Lower lobe of right lung (tissue), 2 donors: Measurements from ENCODE around the gene PAH. TPM values are rescaled to one million over a fixed set of nuclear protein-coding genes. Genes with fewer than 3 reads are reported as not detected.
"Not testable (repeated sequence)": the region's sequence is repeated elsewhere in the genome, so short reads cannot be mapped to it uniquely, and the experiment has no call there.

Experiments
- ATAC-seq, 2 donors: fragments of 200-7000 bp; cut with Tn5 transposase; one replicate each; pipeline ENCODE4 v1.9.1; 2020 to 2022; ENCODE audit warnings: mild to moderate bottlenecking in 2 of 2, moderate library complexity in 2 of 2
- DNase-seq: peaks from one replicate; pipeline ENCODE4 v3.0.0-alpha.2; 2020
- H3K27ac ChIP-seq: fragments of 200-600 bp; one replicate; pipeline ENCODE4 v1.8.0; 2022
- H3K27me3 ChIP-seq: fragments of 200-600 bp; one replicate; pipeline ENCODE4 v1.8.0; 2022; ENCODE audit warnings: low read depth
- H3K36me3 ChIP-seq: fragments of 200-600 bp; one replicate; pipeline ENCODE4 v1.8.0; 2022; ENCODE audit warnings: mild to moderate bottlenecking
- H3K4me1 ChIP-seq: fragments of 200-600 bp; one replicate; pipeline ENCODE4 v1.8.0; 2022
- H3K4me3 ChIP-seq: fragments of 200-600 bp; one replicate; pipeline ENCODE4 v1.8.0; 2022; ENCODE audit warnings: mild to moderate bottlenecking
- H3K9me3 ChIP-seq: fragments of 200-600 bp; one replicate; pipeline ENCODE4 v1.8.0; 2022
- CTCF ChIP-seq: fragments of 200-600 bp; IDR thresholded peaks from one replicate; pipeline ENCODE4 v1.8.0; 2022; ENCODE audit warnings: antibody characterized with exemption, mild to moderate bottlenecking
- intact Hi-C: fragments of 100-400 bp; cut with DNase I; formaldehyde crosslinking; loops from one replicate; pipeline ENCODE4 v1.11.0; 2022
- total RNA-seq: library from RNA; stranded (reverse); fragmentation: NEBNext Ultra II Directional; extraction: Animal tissue kit (Norgen Biotek cat#: 25700); gene quantifications from one replicate; pipeline ENCODE4 v1.2.1, GENCODE V29; 2021
- donor health status: DM: no; HTN: yes; CAD: no; lungs with severe emphysema.

Gene PAH
- total RNA-seq, 1 donor from 2014 or later: not detected

GRCh38 chr12:102849722-102850447 lies 67.2 kb downstream of the PAH start:
- Histone ChIP-seq H3K27me3 (no peaks in the 10 kb centered on the region), H3K4me3 (no peak overlapping the region), H3K4me1 (no peaks in the 10 kb centered on the region), H3K27ac (no peak overlapping the region), H3K36me3 (no peaks in the 10 kb centered on the region), H3K9me3 (no peaks in the 10 kb centered on the region)
- intact Hi-C loops: no loop called here
- TF ChIP-seq CTCF: no peak
- no peak for ATAC-seq
- DNase-seq: no peak

- intact Hi-C loops: no loop called here
- Histone ChIP-seq H3K9me3 (no peaks in the 10 kb centered on the region), H3K36me3 (no peaks in the 10 kb centered on the region), H3K27me3 (no peaks in the 10 kb centered on the region), H3K4me3 (no peak overlapping the region), H3K27ac (no peak overlapping the region), H3K4me1 (no peaks in the 10 kb centered on the region)
- no peak for ATAC-seq
- TF ChIP-seq CTCF: no peak
- no peak for DNase-seq
Measured at GRCh38 chr12:102848832-102849231, 68.2 kb downstream of the PAH start.

- no peak for TF ChIP-seq CTCF
- no peaks in the 10 kb centered on the region for H3K27me3 ChIP-seq
- intact Hi-C loops: no loop called here
- no peaks in the 10 kb centered on the region for H3K9me3 ChIP-seq
- ATAC-seq: no peak
- no peaks in the 10 kb centered on the region for H3K4me1 ChIP-seq
- H3K36me3 ChIP-seq: no peaks in the 10 kb centered on the region
- no peak overlapping the region for H3K27ac ChIP-seq
- H3K4me3 ChIP-seq: no peak overlapping the region
- DNase-seq: no peak
Measured at GRCh38 chr12:102847131-102847530, 69.9 kb downstream of the PAH start.

DNA sequence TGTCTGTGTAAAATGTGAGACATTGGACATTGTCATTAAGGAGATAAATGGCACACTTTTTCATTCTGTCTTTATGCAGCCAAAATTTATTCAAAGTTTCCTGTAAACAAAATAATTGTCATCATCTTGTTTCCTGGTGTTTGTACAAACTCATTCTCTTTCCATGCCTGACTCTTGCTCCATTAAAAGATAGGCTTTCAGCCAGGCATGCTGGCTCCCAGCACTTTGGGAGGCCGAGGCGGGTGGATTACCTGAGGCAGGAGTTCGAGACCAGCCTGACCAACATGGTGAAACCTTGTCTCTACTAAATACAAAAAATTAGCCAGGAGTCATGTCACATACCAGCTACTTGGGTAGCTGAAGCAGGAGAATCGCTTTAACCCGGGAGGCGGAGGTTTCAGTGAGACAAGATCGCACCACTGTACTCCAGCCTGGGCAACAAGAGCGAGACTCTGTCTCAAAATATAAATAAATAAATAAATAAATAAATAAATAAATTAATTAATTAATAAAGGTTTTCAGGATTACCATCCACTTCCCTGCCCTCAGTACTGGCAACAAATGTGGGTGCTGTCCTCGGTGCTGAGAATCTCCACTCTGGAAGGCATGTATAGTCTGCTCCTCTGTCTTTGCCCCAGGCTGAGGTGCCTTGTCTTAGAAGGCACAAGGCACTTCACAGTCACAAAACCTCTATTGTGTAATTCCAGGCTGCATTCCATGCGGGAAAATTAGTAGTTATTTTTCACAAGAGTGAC lies 83.2 kb downstream of the PAH start:
- H3K36me3 ChIP-seq: no peaks in the 10 kb centered on the region
- H3K4me3 ChIP-seq: no peak overlapping the region
- intact Hi-C loops: no loop called here
- DNase-seq (no peak), ATAC-seq (no peak)
- no peaks in the 10 kb centered on the region for H3K9me3 ChIP-seq
- no peaks in the 10 kb centered on the region for H3K27me3 ChIP-seq
- no peak overlapping the region for H3K27ac ChIP-seq
- H3K4me1 ChIP-seq: no peaks in the 10 kb centered on the region
- no peak for TF ChIP-seq CTCF

DNA sequence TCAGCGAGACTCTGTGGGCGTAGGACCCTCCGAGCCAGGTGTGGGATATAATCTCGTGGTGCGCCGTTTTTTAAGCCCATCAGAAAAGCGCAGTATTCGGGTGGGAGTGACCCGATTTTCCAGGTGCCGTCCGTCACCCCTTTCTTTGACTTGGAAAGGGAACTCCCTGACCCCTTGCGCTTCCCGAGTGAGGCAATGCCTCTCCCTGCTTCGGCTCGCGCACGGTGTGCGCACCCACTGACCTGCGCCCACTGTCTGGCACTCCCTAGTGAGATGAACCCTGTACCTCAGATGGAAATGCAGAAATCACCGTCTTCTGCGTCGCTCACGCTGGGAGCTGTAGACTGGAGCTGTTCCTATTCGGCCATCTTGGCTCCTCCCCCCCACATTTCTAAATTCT lies 84.2 kb downstream of the PAH start:
- ATAC-seq, H3K4me3 ChIP-seq, H3K9me3 ChIP-seq, H3K36me3 ChIP-seq, H3K27ac ChIP-seq, intact Hi-C loops, H3K27me3 ChIP-seq, DNase-seq, H3K4me1 ChIP-seq: not testable (repeated sequence)

DNA sequence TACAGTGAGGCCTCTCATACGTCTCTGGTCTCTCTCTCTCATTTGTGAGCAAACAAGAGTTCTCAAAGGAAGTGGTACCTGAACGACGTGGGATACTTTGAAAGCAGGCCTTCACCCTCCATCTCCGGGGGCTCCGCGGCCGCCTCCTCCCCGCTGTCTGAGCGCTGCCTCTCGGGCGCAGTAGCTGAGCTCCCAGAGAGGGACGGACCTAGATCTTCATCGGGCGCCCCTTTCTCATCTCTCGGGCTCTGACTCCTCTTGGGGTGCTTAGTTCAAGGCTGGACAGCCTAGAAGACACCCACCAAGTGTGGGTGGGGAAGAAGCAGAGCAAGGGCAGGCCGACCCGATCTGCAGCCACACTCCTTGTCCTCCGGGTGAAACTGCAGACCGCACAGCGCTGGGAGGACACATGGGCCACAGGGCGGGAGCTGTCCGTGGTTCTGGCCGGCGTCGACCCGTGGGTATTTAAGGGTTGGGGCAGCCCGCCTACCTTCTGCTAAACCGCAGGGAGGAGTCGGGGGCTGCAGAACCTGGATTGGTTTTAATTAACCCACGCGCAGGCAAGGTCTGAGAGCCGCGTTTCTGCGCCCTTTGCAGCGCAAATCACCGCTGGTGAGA lies 92.7 kb downstream of the PAH start:
- Histone ChIP-seq H3K27me3 (peaks cover 17% of the 10 kb centered on the region), H3K27ac (no peak overlapping the region), H3K4me3 (no peak overlapping the region), H3K9me3 (no peaks in the 10 kb centered on the region), H3K36me3 (no peaks in the 10 kb centered on the region), H3K4me1 (no peaks in the 10 kb centered on the region)
- DNase-seq (peak; percentile 47), ATAC-seq (peak; percentile 48 to 72)
- intact Hi-C loops: no loop called here
- TF ChIP-seq CTCF: no peak
